Measurements from ENCODE around the gene OCA2.
"Not testable (repeated sequence)": the region's sequence is repeated elsewhere in the genome, so short reads cannot be mapped to it uniquely, and the experiment has no call there.

The OCA2 gene

DNA sequence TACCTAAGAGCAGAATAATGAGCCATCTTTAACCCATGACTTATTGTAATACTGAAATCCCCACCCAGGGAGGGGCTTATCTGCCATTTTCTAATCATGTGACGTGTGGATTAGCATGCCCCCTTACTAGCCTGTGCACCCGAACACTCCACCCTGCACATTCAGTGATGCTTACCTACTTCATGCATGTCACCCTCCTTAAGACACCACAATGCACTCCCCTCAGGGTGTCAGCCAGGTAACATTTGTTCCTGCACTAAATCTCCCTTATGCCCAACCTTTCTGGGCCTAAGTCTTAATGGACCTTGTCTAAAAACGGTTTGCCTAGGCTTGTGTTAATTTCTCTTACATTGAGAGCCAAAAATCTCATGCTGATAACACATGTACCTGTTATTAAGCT, 336.6 kb downstream of the OCA2 start:
- DNase-seq: no peak

DNA sequence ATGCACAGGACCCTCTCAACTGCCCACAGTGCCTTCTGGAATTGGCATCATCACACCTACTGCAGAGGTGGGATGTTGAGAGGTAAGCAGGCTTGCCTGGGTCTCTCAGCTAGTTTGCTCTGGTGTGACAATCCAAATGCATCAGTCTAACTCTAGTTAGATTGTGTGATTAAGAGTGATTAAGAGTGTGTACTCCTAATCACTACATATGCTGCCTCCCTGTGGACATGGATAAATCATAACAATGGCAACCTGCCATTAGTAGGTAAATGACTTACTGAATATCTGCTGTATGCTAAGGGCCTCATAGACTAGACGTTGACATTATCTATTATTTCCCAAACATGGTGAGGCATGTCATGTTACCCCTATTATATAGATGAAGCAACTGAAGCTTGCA, 342.1 kb downstream of the OCA2 start:
- DNase-seq: no peak

DNA sequence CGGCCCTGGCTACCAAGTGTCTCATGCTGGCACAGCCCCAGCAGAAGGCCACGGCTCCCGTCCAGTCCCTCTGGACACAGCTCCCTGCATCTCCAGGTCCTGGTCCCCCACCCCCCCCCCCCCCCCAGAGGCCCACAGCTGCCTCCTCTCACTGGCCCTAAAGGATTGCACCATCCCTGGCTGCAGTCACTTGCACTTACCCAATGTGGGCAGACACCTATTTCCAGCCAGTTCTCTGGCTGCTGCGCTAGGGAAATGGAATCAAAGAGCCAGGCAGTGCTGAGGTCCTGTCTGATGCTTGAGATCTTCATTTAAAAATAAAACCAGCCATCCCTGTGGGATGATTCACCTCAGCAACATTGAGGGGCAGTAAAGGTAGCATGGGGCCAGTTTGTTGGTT, 346.4 kb downstream of the OCA2 start:
- no peak for DNase-seq

DNA sequence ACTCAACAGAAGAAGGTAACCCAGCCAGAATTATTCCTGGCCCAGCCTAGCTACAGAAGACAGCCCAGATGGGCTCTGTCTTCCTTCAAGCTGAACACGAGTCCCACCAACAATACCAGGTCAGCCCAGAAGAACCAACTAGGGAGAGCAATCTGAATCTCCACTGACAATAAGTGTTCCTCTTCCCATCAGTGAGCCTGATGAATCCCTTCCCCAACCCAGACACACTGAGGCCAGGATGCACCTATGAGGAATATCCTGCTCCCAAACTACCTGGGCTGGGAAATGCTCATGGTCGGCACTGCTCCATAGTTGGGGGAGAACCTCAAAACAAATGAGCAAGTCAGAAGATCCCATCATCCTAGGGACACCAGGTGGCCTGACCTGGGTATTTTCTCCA, 351.1 kb downstream of the OCA2 start:
- no peak for DNase-seq

DNA sequence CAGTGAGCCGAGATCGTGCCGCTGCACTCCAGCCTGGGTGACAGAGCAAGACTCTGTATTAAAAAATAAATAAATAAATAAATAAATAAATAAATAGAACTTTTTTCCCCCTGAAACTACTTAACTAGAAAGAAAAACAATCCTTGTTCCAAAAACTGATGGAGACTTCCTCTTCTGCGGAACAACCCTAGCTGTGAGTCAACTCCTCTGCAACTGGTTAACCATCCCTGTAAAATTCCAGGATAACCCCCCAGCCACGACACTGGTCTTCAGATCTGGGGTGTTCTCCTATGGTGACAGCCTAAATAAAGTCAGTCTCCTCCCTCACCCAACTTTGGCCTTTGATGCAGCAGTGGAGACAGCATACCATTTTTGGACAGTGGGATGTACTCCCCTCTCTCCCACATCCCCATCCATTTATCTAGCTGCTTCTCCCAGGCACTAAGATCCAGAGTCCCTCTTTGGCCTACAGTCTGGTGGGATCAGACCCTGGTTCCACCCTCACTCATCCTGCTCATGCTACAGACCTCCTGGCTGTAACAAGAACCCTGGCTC, 352.6 kb downstream of the OCA2 start:
- DNase-seq: no peak

DNA sequence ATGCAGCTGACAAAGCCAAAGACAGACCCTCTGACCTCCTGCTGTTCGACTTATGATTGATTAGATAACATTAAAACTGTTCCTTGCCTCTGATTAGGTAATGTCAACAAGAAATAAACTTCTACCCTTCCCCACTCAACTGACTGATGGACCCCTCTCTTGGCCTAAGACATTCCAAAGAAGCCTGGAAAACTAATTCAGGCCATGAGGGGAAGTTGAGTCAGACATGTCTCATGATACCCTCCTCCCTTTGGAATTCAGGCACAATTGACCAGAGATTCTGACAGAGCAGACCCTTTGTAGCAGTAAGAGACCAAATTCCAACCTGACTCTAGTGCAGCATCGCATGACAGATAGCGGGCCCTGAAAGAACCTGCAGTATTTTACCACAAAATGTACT, 354.5 kb downstream of the OCA2 start:
- no peak for DNase-seq

DNA sequence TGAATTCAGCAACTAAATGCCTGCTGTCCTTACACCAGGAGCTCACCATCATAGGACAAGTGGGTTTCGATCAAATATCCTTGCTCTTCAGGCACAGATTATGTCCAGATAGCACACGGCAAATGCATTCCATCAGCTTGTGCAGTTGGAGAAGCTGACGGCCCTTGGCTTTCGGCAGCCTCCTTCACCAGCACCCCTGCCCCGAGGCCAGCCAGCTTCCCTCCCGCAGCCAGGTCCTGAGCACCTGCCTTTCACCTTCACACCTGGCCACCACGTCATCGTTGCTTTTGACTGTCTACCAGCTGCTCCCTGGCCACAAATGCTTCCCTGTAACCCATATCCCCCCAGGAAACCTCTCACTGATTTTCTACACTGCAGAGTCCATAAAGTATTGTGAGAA, 355.5 kb downstream of the OCA2 start:
- no peak for DNase-seq

DNA sequence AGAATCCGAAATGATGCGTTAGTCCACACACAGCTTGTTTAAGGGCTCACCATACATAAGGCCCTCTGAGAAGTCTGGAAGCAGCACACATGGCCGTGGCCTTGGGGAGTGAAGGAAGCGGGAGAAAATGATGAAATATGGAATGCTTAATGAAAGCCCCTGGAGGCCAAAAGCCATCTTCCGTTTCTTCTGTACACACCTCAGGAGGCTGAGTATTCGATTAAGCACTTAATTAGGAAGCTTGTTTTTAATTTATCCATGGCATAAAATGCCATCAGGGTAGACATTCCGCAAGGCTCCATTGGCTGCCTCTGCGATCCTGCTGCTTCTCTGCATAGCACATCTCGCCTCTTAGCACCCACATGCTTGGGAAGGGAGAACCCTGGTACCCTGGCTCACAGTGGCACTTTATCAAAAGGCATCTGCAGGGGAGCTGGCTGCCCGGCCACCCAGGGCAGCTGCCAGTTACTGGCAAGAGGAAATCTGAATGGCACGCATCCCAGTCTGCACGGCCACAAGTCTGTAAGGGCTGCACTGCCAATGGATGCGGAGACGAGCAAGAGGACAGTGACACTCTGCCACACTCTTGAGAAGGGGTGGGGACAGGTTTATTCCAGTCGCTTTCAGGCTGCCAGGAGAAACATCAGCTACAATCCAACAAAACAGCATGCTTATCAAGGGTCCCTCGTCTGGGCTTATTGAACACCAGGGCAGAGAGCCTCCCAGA, 356.2 kb downstream of the OCA2 start:
- no peak for DNase-seq

DNA sequence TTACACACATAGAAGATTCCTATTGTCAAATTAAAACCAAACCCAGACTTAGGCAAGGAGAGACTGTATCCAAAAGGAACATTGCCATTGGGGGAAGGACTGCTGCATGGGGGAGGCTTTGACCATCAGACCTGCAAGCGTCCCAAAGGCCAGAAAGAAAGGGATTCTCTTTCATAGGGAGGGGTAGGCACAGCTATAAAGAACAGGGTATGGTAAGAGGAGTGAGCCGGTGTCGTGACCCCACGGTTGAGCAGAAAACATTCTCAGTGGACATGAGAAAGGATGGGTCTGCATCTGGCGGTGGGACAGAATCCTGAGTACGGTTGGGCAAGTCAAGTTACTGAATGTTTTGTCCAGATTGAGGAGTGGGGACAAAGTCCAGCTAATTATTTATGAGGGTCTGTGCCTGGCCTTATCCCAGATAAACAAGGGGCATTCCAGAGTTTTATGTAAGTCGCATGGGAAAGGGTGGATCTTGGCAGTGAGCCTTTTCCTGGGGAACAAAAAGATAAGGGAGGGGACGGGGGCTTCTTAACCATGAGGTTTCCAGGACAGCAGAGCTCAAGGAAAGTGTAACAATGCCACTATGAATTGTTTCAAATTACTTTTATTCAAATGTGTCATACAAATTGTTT, 357.8 kb downstream of the OCA2 start:
- DNase-seq: no peak

- DNase-seq: no peak
Observed at GRCh38 chr15:27734785-27735495, 364.2 kb downstream of the OCA2 start.

DNA sequence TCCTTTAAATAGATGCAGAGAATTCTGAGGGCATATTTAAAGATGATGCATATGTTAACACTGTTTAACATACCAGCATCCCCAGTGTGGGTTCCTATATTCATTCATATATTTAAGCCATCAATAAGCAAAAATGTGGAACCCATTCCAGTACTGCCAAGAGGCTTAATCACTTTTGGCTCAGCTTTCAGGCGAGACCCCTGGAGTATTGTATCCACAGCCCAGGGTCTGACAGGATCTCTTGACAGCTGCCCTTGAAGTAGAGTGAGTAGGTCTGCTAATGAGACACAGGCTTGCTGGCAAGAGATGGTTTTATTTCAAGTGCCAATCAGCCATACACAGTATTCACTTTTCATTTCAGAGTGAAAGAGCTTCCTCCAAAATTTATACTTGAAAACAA, 367.3 kb downstream of the OCA2 start:
- DNase-seq: no peak

GRCh38 chr15:27730868-27731267, 368.2 kb downstream of the OCA2 start:
- DNase-seq: no peak

- DNase-seq: no peak
Observed at GRCh38 chr15:27725731-27726130, 373.4 kb downstream of the OCA2 start.

GRCh38 chr15:27723821-27724220, 375.3 kb downstream of the OCA2 start:
- DNase-seq: no peak

- DNase-seq: no peak
Observed at GRCh38 chr15:27722102-27722501, 377.0 kb downstream of the OCA2 start.

DNA sequence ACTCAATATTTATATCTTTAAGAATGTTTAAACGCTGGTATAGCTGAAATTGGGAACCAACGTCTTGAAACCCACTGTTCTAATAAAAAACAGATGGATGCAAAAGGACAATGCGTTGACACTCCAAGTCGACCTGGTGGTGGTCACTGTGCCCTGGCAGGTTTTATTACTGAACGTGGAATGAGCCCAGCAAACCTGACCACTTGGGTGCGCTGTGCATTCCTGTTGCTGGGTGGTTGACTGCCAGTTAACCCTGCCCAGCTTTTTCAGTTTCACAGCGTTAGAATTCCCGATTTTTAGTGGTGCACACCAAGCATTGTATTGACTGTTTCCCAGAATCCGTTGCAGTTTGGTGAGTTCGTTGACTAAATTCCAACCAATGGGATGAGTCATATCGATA, 384.4 kb downstream of the OCA2 start:
- no peak for DNase-seq

DNA sequence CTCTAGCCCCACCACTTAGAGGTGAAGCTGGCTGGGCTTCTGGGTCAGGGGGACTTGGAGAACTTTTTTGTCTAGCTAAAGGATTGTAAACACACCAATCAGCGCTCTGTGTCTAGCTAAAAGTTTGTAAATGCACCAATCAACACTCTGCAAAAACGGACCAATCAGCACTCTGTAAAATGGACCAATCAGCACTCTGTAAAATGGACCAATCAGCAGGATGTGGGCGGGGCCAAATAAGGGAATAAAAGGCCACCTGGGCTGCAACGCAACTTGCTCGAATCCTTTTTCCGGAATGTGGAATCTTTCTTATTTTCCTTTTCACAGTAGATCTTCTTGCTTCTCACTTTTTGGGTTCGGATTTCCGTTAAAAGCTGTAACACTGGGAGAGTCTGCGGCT, 385.3 kb downstream of the OCA2 start:
- not testable (repeated sequence) for DNase-seq

GRCh38 chr15:27707257-27707656, 391.9 kb downstream of the OCA2 start:
- no peak for DNase-seq

- DNase-seq: no peak
Observed at GRCh38 chr15:27706300-27706699, 392.8 kb downstream of the OCA2 start.

GRCh38 chr15:27705056-27705455, 394.1 kb downstream of the OCA2 start:
- DNase-seq: no peak
